H1 (cell line): Measurements from ENCODE around the gene TMEM250. TPM values are rescaled to one million over a fixed set of nuclear protein-coding genes. Genes with fewer than 3 reads are reported as not detected.

Source experiments
- EP300 ChIP-seq, 2 experiments: IDR thresholded peaks; 1 replicate in 1 of 2; 2 replicates in 1 of 2; pipeline ENCODE4 v1.6.1; 2011 to 2012; ENCODE audit warnings: low read depth in 2 of 2, low read length in 2 of 2, mild to moderate bottlenecking in 2 of 2, borderline replicate concordance in 1 of 2, inconsistent platforms in 1 of 2, moderate library complexity in 1 of 2
- HDAC6 ChIP-seq: IDR thresholded peaks from one replicate; pipeline ENCODE4 v1.7.1; 2012; ENCODE audit warnings: low read depth, mild to moderate bottlenecking, inconsistent platforms, low read length, moderate library complexity
- KDM4A ChIP-seq: IDR thresholded peaks from one replicate; pipeline ENCODE4 v1.7.1; 2012; ENCODE audit warnings: low read depth, mild to moderate bottlenecking, moderate library complexity, low read length, inconsistent platforms; ENCODE audit not compliant: severe bottlenecking
- RAD21 ChIP-seq, 2 experiments: IDR thresholded peaks in 1 of 2; conservative IDR thresholded peaks in 1 of 2; 2 replicates each; pipeline ENCODE4 v1.6.1; 2011; ENCODE audit warnings: low read depth in 2 of 2, low read length in 2 of 2, improper control_type of control experiment in 1 of 2, inconsistent platforms in 1 of 2, mild to moderate bottlenecking in 1 of 2, moderate library complexity in 1 of 2
- RXRA ChIP-seq: IDR thresholded peaks from 2 replicates; pipeline ENCODE4 v1.6.1; 2011; ENCODE audit warnings: low read depth, mild to moderate bottlenecking, low read length, moderate library complexity; ENCODE audit not compliant: insufficient read depth
- SAP30 ChIP-seq: fragments of 300-600 bp; sonication (generic); IDR thresholded peaks from 2 replicates; pipeline ENCODE4 v1.7.1; 2012; ENCODE audit warnings: low read length, moderate library complexity, mild to moderate bottlenecking, inconsistent platforms; ENCODE audit not compliant: insufficient read depth, insufficient replicate concordance
- polyA plus RNA-seq, 7 experiments: library from polyadenylated mRNA; depleted of rRNA in 3 of 7; stranded (reverse) in 5 of 7; unstranded in 2 of 7; fragments of >200 nt in 5 of 7; fragments of 200-250 nt in 2 of 7; gene quantifications; 1 replicate in 5 of 7; 2 replicates in 1 of 7; 4 replicates in 1 of 7; pipeline versions ENCODE4 v1.2.1 to v1.2.3, GENCODE V29; 2011 to 2013; ENCODE audit warnings: missing spikeins in 2 of 7, mixed read lengths in 2 of 7
- total RNA-seq: library from RNA; stranded (reverse); fragmentation: NEBNext Ultra II Directional; extraction: Animal tissue kit (Norgen Biotek cat#: 25700); gene quantifications from 2 replicates; pipeline ENCODE4 v1.2.1, GENCODE V29; 2021
- TF ChIP-seq, protein P1 (sequence below): fragments of 300-600 bp; sonication (generic); IDR thresholded peaks from 2 replicates; pipeline ENCODE4 v1.7.1; 2012; ENCODE audit warnings: low read length, moderate library complexity, mild to moderate bottlenecking, inconsistent platforms; ENCODE audit not compliant: insufficient replicate concordance

The TMEM250 gene
- total and polyA plus RNA-seq, 2 of the 8 experiments (the other 6 are each of a cell fraction or from before 2014, with no cell fraction given): 22.3 to 34.9 TPM

DNA sequence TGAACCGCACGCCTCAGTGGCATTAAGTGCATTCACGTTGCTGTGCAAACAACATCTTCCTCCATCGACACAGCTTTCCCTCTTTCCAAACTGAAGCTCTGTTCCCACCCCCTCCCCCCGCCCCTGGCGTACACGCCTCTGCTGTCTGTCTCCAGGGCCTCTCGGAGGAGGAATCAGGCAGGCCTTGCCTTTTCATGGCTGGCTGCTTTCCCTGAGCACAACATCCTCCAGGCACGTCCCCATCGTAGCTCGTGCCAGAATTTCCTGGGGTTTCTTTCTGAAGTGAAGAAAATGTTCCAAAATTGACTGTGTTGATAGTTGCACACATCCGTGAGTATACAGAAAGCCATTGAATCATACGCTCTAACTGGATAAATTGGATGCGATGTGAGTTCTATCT is 22.3 kb upstream of the TMEM250 start (continued):
- TF ChIP-seq, protein P1, sequence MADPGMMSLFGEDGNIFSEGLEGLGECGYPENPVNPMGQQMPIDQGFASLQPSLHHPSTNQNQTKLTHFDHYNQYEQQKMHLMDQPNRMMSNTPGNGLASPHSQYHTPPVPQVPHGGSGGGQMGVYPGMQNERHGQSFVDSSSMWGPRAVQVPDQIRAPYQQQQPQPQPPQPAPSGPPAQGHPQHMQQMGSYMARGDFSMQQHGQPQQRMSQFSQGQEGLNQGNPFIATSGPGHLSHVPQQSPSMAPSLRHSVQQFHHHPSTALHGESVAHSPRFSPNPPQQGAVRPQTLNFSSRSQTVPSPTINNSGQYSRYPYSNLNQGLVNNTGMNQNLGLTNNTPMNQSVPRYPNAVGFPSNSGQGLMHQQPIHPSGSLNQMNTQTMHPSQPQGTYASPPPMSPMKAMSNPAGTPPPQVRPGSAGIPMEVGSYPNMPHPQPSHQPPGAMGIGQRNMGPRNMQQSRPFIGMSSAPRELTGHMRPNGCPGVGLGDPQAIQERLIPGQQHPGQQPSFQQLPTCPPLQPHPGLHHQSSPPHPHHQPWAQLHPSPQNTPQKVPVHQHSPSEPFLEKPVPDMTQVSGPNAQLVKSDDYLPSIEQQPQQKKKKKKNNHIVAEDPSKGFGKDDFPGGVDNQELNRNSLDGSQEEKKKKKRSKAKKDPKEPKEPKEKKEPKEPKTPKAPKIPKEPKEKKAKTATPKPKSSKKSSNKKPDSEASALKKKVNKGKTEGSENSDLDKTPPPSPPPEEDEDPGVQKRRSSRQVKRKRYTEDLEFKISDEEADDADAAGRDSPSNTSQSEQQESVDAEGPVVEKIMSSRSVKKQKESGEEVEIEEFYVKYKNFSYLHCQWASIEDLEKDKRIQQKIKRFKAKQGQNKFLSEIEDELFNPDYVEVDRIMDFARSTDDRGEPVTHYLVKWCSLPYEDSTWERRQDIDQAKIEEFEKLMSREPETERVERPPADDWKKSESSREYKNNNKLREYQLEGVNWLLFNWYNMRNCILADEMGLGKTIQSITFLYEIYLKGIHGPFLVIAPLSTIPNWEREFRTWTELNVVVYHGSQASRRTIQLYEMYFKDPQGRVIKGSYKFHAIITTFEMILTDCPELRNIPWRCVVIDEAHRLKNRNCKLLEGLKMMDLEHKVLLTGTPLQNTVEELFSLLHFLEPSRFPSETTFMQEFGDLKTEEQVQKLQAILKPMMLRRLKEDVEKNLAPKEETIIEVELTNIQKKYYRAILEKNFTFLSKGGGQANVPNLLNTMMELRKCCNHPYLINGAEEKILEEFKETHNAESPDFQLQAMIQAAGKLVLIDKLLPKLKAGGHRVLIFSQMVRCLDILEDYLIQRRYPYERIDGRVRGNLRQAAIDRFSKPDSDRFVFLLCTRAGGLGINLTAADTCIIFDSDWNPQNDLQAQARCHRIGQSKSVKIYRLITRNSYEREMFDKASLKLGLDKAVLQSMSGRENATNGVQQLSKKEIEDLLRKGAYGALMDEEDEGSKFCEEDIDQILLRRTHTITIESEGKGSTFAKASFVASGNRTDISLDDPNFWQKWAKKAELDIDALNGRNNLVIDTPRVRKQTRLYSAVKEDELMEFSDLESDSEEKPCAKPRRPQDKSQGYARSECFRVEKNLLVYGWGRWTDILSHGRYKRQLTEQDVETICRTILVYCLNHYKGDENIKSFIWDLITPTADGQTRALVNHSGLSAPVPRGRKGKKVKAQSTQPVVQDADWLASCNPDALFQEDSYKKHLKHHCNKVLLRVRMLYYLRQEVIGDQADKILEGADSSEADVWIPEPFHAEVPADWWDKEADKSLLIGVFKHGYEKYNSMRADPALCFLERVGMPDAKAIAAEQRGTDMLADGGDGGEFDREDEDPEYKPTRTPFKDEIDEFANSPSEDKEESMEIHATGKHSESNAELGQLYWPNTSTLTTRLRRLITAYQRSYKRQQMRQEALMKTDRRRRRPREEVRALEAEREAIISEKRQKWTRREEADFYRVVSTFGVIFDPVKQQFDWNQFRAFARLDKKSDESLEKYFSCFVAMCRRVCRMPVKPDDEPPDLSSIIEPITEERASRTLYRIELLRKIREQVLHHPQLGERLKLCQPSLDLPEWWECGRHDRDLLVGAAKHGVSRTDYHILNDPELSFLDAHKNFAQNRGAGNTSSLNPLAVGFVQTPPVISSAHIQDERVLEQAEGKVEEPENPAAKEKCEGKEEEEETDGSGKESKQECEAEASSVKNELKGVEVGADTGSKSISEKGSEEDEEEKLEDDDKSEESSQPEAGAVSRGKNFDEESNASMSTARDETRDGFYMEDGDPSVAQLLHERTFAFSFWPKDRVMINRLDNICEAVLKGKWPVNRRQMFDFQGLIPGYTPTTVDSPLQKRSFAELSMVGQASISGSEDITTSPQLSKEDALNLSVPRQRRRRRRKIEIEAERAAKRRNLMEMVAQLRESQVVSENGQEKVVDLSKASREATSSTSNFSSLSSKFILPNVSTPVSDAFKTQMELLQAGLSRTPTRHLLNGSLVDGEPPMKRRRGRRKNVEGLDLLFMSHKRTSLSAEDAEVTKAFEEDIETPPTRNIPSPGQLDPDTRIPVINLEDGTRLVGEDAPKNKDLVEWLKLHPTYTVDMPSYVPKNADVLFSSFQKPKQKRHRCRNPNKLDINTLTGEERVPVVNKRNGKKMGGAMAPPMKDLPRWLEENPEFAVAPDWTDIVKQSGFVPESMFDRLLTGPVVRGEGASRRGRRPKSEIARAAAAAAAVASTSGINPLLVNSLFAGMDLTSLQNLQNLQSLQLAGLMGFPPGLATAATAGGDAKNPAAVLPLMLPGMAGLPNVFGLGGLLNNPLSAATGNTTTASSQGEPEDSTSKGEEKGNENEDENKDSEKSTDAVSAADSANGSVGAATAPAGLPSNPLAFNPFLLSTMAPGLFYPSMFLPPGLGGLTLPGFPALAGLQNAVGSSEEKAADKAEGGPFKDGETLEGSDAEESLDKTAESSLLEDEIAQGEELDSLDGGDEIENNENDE: no peak
- TF ChIP-seq SAP30 (no peak), RAD21 (IDR thresholded peaks at IDR 0.05 in 1 of 2, conservative IDR thresholded peaks at IDR 0.05 in 1 of 2; ENCODE audit: low read depth in 2 of 2, low read length in 2 of 2) (no peak), RXRA (no peak), EP300 (IDR thresholded peaks at IDR 0.05; ENCODE audit: borderline replicate concordance in 1 of 2, low read depth in 2 of 2, low read length in 2 of 2) (no peak), HDAC6 (no peak), KDM4A (no peak)
- TF ChIP-seq, all 59 proteins: peak for 0
